ENCODE results near the gene TRAPPC1.

DNA sequence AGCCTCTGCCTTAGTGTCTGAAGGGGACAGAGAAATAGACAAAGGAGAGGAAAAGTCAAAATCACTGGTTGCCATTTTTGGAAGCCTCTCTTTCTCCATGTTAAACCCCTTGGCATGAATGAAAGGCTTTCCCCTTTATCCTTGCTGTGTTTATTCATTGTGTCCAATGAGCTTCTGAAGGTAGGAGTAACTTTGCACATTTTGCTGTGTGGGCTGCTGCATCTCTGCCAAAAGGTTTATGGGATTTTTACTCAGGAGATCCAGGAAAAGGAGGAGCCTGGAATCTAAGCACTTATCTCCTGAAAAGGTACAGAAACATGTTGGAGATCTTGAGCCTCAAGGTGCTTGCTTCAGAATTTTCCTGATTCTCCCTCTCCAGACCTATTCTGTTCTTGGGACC lies 4.1 kb upstream of the TRAPPC1 start:
- TF ChIP-seq GATA2 (IDR thresholded peaks at IDR 0.05; ENCODE audit: low read depth, low read length) (no peak), GATA3 (IDR thresholded peaks at IDR 0.05; ENCODE audit: low read depth, low read length) (no peak)
